ACHN (cell line): Measurements from ENCODE around the gene EAF1.
"Not testable (repeated sequence)": the region's sequence is repeated elsewhere in the genome, so short reads cannot be mapped to it uniquely, and the experiment has no call there.

Experiments
- DNase-seq: peaks from one replicate; pipeline ENCODE4 v3.0.0-alpha.2; 2015
- in situ Hi-C: cut with HindIII; loops from 2 replicates; pipeline ENCODE4 v1.10.0; 2017; ENCODE audit warnings: low sequenced_read_pairs, low pct_ligation_motif_present, low pct_unique_long_range_greater_than_20kb

EAF1 gene

DNA sequence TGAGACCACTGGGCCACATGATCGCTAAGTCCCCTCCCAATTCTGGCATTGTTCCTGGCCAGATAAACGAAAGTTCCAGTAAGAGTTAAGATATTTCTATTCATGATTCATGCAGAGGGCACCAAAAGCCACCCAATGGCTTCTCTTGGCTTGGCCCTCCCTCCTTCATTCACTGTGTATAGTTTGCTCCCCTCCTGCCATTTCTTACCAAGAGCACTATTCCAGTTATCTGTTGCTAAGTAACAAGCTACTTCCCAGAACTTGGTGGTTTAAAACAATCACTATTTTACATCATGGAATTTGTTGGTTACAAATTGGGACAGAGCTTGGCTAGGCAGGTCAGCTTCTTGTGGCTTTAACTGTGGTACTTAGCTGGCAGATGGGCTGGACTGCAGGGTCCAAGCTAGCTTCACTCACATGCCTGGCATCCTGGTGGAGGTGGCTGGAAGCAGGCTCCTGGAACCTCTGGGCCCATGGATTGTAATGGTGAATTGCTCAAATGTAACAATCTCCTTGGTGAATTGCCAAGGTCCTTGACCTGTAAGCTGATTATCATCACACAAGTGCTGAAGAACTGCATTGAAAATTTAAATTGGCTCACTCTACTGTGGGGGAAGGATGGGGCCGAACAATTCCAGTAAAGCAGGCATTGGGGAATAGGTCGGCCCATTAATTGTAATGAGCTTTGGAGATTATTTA lies 16.6 kb downstream of the EAF1 start:
- DNase-seq, result no peak
- in situ Hi-C loops, result no loop called here

DNA sequence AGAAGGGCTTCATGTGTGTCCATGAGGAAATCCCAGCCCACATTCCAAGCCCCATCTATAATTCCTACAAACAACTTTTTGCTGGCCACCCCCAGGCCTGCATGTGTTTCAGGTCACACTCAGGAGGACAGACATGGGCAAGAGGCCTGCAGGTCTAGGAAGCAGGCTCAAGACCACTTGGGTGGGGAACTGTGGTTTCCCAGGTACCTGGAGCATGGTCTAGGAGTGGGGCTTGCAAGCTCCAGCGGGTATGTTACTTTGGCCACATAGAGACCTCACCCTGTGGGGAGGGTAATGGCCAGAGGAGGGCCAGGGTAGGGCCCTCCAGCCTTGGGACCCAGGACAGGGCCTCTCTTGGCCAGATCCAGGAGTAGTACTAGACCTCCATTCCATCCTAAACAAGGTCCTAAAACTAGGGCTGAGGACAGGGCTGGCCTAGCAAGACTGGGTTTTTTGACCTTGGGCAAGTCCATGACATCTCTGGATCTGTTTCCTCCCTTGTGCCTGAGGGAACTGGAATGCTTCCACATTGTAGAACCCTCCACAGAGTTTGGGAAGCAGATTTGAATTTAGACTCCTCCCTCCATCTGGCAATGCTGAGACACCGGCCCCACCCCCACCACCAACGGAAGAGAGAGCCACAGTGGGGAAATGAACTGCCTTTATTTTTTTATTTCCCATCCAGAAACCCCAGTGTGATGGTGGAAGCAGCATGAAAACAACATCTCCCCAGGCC lies 22.3 kb downstream of the EAF1 start:
- no peak for DNase-seq
- in situ Hi-C loops, result no loop called here

- DNase-seq, result no peak
- in situ Hi-C loops, result no loop called here
These were observed 23.2 kb downstream of the EAF1 start for GRCh38 chr3:15450438-15451215.

- in situ Hi-C loops, result no loop called here
- no peak for DNase-seq
These were observed 24.1 kb downstream of the EAF1 start for GRCh38 chr3:15451216-15452113.

GRCh38 chr3:15452156-15452555 lies 24.8 kb downstream of the EAF1 start:
- in situ Hi-C loops, result no loop called here
- no peak for DNase-seq

- in situ Hi-C loops, result no loop called here
These were observed 25.6 kb downstream of the EAF1 start for GRCh38 chr3:15452961-15453360.

DNA sequence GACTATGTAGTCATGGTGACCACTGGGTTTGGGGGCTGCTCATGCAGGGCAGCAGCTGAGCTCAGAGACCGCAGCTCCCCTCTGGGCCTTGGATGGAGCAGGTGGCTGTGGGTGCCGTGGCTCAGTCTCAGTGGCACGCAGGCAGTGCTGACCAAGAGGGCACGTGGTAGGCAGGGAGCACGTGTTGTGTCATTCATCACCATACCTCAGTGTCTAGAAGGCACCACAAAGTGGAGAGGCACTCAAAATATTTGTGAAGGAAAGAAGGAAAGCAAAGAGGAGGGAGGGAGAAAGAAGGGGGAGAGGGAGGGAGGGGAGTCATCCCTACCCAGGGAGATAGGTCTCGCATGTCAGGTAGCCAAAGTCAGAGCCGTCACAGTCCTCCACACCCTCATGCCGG lies 26.1 kb downstream of the EAF1 start:
- in situ Hi-C loops, result no loop called here
- no peak for DNase-seq

More at GRCh38 chr3:15452961-15453360, 25.6 kb downstream of the EAF1 start:
- DNase-seq, result no peak

DNA sequence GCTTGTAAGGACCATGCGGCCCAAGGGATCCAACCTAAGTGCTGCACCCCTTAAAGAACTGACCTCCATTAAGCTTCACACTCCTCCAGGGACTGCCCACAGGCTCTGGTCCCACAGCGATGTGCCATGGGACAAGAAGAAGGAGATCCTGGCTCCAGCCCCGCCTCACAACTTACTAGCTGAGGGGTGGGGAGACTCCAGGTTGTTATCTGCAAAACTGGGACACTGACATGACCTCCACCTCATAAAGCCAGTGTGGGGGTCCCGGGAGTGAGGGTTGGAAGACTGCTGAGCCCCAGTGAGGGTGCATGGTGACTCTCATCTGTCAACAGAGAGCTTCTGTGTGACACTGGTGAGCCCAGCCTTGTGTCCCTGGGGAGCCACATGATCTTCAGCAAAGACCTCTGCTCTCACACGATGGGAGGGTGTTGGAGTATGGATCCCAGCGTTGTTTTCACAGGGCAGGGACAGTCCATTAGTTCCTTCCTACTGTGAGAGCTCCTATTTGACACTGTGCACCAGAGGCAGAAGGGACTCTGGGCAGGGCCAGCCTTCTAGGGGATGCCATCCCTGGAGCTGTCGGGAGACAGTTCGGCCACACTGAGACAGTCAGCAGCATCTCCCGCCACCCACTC lies 26.7 kb downstream of the EAF1 start:
- DNase-seq, result no peak
- in situ Hi-C loops, result no loop called here

GRCh38 chr3:15454965-15455364 lies 27.6 kb downstream of the EAF1 start:
- in situ Hi-C loops, result no loop called here
- no peak for DNase-seq

- no peak for DNase-seq
- in situ Hi-C loops, result no loop called here
These were observed 28.4 kb downstream of the EAF1 start for GRCh38 chr3:15455756-15456155.

- no peak for DNase-seq
- in situ Hi-C loops, result no loop called here
These were observed 28.9 kb downstream of the EAF1 start for GRCh38 chr3:15456321-15456720.

DNA sequence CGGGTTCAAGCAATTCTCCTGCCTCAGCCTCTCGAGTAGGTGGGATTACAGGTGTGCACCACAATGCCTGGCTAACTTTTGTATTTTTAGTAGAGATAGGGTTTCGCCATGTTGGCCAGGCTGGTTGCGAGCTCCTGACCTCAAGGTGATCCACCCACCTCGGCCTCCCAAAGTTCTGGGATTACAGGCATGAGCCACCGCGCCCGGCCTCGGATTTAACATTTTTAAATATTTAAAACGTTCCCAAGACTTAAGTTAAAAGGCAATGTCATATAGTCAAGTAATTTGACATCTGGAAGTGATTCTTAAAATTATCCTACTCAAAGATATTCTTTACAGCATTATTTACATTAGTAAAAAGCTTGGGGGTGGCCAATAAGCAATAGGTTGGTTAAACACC lies 29.5 kb downstream of the EAF1 start:
- DNase-seq, in situ Hi-C loops: not testable (repeated sequence)

GRCh38 chr3:15458212-15458780 lies 30.9 kb downstream of the EAF1 start:
- in situ Hi-C loops, result no loop called here

DNA sequence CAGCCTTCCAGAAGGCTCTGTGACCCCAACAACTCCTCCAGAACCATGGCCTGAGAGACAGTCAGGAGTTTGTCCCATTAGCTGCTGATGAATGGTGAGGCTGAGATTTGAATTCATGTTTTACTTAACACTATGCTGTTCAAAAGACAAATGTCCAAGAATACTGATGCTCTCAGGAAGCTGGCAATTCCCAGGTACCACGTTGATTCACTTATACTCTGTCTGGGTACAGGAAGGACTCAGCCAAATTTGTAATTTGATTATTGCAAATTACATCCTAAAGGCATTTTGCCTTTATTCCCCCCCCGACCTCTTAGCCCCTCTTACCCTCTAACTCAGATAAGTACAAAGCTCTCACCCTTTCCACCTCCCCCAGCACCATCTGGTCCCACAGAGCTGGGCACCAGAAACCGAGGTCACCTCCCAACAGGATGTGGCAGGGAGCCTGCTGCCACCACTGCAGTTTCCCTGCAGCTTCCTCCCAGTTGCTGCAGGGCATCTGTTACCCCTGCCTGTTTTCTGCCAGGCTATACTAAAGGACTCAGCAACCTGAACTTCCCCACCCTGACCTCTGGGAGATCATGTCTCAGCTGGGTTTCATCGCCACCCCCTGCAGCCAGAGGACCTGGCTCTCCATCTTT lies 33.6 kb downstream of the EAF1 start:
- in situ Hi-C loops, result no loop called here
- DNase-seq, result no peak

More at GRCh38 chr3:15458212-15458780, 30.9 kb downstream of the EAF1 start:
- DNase-seq, result no peak

- no peak for DNase-seq
- in situ Hi-C loops, result no loop called here
These were observed 35.1 kb downstream of the EAF1 start for GRCh38 chr3:15462451-15462850.

DNA sequence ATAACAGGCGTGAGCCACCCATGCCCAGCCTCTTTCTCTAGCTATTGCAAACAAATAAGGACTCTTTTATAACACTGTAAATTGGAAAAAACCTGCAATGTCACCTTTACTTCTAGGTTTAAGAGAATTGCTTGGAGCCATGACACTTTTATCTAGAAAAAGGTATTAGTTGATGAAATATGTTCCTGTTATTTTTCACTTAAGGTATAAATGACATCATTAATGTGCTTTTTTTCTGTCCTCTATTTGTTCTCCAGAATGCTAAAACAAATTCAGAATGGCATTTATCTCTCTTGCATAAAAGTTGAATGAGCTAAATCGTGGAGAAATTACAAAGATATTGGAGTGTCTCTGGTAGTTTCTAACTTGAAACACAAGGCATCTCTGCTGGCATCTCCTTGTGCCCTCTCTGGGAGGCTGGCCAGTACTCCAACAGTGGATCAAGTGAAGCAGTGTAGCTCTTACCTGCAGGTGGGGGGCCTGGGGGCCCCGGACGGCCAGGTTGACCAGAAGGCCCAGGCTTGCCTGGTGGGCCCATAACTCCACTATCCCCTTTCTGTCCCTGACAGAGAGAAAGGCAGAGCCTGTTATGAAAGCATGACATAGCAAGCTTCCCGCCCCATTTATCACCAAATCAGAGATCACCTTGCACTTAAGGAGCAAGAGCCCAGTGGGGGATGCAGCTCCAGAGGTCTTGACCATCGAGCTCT lies 38.6 kb downstream of the EAF1 start:
- in situ Hi-C loops, result no loop called here
- DNase-seq, result no peak
